ENCODE measurements around the gene UNC80.

UNC80 gene

GRCh38 chr2:209878701-209879100, 107.1 kb downstream of the UNC80 start:
- TF ChIP-seq CTCF (IDR thresholded peaks at IDR 0.05): no peak

- TF ChIP-seq CTCF (IDR thresholded peaks at IDR 0.05): no peak
Observed at GRCh38 chr2:209900638-209901037, 129.0 kb downstream of the UNC80 start.

GRCh38 chr2:209901172-209901571, 129.5 kb downstream of the UNC80 start:
- no peak for TF ChIP-seq CTCF (IDR thresholded peaks at IDR 0.05)

- no peak for TF ChIP-seq CTCF (IDR thresholded peaks at IDR 0.05)
Observed at GRCh38 chr2:209905691-209906090, 134.1 kb downstream of the UNC80 start.

DNA sequence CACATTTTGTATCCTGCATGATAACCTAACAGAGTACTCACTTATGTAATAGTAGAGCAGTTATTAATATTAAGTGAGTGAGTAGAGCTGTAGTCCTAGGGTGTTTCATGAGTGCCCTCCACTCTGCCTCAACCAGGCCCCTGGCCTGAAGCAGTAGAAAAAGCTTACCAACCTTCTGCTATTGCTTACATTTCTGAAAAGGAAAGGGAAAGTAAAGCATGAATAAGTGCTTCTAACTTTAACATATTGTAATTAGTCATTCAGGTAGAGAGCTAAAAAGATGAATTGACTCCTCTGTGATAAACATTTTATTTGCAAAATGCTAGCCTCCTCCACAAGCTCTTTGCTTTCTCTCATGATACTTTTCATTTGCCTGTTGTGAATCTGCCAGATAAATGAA, 136.1 kb downstream of the UNC80 start:
- no peak for TF ChIP-seq CTCF (IDR thresholded peaks at IDR 0.05)

GRCh38 chr2:209908511-209908910, 136.9 kb downstream of the UNC80 start:
- no peak for TF ChIP-seq CTCF (IDR thresholded peaks at IDR 0.05)

DNA sequence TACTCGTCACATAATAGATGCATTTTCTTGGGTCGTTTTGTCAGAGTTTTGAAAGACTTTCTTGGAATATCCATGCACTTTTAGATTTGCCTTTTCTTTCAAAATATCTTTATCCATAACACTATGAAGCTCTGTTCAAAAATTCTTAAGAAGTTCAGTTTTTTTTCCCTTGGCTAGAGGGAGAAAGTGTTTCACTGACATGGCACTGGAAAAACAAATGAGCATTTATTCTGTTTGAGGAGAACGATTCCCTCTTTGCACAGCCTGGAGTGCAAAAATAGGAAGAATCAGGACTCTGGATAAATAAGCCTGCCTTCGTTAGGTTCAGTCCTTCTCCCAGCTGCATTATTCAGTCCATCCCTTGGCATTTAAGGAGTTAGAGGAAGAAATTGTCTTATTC, 139.9 kb downstream of the UNC80 start:
- TF ChIP-seq CTCF (IDR thresholded peaks at IDR 0.05): no peak

- TF ChIP-seq CTCF (IDR thresholded peaks at IDR 0.05): no peak
Observed at GRCh38 chr2:209913786-209914345, 142.2 kb downstream of the UNC80 start.
